SKM-1 (cell line): ENCODE results near the gene ANKS6.

Experiments used
- DNase-seq: peaks from one replicate; lab custom pipeline; 2025; ENCODE audit not compliant: unreplicated experiment; lab: John Stamatoyannopoulos, UW

The ANKS6 gene

DNA sequence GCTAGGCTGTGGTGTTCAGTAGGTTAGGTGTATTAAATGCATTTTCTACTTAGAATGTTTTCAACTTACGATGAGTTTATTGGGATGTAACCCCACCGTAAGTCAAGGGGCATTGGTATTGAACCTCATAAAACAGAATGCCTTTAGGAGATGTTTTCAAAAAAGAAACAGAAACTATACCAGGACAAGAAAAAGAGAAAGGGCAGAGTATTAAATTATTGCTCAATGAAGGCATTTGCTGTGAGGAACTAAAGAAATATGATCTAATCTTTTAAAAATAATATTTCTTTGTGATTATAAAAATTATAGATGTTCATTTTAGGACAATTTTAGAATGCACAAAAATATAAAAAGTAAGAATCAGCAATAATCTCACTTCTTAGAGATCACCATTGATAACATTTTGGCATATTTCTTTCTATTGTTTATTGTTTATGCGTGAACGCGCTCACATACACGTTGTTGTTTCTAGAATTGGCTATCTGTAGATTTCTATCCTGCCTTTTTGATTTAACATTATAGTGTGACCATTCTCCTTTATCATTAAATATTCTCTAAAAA lies 19.1 kb upstream of the ANKS6 start:
- no peak for DNase-seq

GRCh38 chr9:98811051-98811650 lies 14.8 kb upstream of the ANKS6 start:
- no peak for DNase-seq

DNA sequence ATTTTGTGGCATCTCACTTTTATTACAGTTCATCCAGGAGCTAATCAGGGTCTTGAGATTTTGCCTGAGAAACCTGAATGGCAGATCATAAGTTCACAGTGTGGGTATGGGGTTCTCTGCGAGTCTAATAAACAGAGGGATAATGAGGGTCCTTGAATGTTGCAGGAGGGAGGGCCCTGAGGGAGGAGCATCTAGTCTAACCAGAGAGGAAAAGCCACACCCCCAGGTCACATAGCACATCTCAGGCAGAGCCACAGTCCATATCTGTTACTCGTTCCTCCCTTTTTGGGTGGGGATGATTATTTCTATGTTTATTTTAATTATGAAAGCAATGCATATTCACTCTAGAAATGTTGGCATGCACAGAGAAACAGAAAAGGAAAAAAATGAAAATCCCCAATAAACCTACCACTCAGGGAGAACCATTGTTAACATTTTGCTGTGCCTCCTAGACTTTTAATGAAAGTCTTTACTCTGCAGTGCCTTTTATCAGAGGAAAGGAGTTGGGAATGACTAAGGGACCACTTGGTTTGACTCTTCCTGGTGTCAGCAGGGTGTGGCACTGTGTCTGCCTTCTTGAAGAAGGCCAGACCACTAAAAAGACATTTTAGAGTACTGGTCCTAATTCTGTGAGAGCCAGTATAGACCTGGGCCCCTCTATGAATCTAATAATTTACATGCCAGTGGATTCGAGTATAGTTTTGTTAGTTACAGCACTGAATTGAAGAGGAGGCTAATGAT lies 13.9 kb upstream of the ANKS6 start:
- no peak for DNase-seq

GRCh38 chr9:98809311-98810101 lies 13.2 kb upstream of the ANKS6 start:
- DNase-seq, result no peak

- DNase-seq, result no peak
These were observed 12.5 kb upstream of the ANKS6 start for GRCh38 chr9:98808875-98809274.

DNA sequence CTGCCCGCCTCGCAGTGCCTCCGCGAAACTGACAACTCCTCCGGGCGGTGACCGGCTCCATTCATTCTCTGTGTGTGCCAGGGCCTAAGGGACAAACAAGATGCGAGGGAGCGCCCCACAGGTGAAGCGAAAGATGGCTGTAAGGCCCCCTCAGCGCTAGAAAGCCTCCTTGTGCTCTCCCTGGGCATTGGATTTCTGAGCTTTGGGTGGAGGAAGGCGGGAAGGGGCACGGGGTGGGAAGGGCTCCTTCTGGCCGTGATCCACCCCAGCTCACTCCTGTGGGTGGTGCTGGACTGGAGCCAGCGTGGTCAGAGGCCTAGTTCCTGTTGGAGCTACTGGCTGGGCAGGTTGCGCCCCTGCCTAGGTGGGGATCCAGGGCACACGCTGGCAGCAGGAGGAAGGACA lies 12.1 kb upstream of the ANKS6 start:
- no peak for DNase-seq

DNA sequence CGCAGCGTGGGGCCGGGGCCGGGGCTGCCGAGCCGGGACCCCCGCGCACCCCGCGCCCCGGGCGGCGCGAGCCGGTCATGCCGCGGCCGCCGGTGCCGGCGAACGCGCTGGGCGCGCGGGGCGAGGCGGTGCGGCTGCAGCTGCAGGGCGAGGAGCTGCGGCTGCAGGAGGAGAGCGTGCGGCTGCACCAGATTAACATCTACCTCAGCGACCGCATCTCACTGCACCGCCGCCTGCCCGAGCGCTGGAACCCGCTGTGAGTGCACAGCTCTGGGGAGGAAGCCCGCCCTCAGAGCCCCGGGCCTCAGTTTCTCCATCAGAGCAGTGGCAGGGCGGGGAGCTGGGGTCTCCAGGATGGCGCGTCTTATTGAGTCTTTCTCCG lies 11.4 kb upstream of the ANKS6 start:
- DNase-seq, result no peak

DNA sequence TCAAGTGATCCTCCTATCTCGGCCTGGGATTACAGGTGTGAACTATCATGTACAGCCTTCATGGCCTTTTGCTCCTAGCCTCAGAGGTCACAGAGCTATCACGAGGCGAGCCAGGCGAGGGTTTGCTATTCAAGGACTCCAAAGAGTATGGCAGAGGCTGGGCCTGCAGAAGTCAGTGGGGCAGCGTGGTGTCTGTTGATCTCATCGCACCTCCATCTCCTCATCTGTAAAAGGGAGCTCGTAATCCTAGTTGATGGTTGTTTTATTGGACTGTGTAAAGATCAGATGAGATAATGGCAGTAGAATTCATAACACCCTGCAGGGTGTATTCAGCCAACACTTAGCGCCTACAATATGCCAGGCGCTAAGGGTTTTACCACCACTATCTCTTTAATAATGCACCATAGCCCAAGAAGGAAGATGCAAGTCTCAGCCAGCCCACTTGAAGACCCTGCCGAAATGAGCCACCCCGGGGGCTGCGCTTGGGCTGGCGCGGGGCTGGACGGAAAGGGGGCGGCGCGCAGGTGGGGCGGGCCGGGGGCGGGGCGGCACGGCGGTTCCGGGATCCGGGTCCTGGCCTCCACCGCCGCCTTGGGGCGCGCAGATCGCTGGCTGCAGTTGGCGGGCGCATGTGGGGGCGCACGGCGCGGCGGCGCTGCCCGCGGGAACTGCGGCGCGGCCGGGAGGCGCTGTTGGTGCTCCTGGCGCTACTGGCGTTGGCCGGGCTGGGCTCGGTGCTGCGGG lies 10.9 kb upstream of the ANKS6 start, which contains the start of gene GALNT12:
Gene GALNT12, plus strand, starts transcription at position 601 of the 744 bp plus-strand sequence. Its CDS starts 29 bp downstream, at position 630.
- DNase-seq, result no peak

DNA sequence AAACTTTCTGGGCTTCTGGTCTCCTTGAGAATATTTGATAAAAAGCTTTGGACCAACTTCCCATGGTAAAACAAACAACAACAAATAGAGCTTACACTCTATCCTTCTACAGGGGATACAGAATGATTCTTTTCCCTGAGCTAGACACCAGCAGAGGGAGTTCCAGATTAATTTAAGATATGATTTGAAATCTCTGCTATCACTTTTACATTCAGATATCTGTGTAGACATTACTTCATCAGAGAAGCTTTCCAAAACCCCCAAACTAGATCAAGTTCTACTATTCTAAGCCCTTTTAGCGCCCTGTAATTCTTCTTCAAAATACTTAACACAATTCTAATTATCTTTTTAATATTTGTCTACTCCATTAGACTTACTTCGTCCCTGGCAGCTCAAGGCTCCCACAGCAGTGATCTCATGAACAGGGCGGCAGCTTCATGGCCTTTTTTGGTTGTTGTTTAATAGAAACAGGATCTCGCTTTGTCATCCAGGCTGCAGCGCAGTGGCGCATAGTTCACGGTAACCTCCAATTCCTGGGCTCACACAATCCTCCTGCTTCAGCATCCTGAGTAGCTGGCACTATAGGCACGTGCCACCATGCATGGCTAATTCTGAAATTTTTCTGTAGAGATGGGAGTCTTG lies 10.2 kb upstream of the ANKS6 start:
- DNase-seq, result no peak

DNA sequence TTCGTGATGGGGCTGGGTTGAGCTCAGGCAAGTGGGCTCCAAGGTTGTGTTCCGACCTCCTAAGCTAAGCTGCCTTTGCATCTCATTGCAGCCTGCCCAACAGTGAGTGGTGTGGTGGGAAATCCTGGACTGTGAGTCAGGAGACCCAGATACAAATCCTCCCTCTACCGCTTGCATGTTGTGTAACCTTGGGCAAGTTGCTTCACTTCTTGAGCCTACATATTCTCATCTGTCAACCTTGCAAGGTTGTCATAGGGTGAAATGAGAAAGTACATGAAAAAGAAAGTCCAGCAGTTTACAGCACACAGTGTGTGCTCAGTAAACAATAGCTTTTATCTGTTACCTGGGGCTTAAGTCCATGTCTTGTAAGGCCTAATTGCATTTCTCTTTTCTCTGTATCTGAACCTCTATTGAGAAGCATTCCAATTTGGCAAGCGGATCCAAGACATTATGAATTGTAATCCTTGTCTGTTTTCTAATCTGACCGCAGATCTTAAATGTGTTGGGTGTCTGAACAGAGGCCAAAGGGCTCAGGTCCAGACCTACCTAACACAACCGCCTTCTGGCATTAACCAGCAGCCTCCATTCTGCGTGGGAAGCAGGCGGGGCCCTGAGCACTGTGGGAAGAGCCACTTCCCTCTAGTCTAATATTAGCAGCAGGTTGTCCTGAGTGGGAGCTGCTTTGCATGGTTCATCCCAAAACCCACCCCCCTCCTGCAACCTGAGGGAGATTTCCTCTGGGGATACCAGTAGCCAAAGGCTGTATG lies 9.3 kb upstream of the ANKS6 start:
- DNase-seq, result no peak

GRCh38 chr9:98804083-98804482 lies 7.7 kb upstream of the ANKS6 start:
- DNase-seq, result no peak

- no peak for DNase-seq
These were observed 5.6 kb upstream of the ANKS6 start for GRCh38 chr9:98801969-98802371.

DNA sequence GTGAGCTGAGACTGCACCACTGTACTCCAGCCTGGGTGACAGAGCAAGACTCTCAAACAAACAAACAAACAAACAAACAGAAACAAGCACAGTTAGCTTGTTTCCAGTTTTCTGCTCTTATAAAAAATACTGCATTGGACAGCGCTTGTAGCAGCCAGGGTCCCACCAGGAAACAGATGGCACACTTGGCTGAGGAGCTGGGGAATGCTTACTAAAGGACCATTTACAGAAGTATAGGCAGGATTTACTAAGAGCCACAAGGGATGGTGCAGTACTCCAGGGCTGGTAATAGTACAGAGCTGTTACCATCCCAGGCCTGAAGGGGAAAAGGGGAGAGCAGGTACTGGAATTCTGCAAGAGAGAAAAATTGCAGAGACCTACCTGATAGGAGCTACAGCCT lies 5.2 kb upstream of the ANKS6 start:
- no peak for DNase-seq

DNA sequence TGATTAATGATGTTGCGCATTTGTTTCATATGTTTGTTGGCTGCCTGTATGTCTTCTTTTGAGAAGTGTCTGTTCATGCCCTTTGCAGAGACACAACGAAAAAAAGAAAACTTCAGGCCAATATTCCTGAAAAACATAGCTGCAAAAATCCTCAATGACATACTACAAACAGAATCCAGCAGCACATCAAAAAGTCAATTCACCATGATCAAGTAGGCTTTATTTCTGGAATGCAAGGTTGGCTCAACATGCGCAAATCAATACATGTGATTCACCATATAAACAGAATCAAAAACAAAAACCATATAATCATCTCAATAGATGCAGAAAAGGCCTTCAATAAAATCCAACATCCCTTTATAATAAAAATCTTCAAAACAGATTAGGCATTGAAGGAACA lies 1.9 kb upstream of the ANKS6 start:
- DNase-seq, result no peak

GRCh38 chr9:98797491-98797890 lies 1.1 kb upstream of the ANKS6 start:
- DNase-seq, result no peak

GRCh38 chr9:98795970-98796363 lies 388 bp downstream of the ANKS6 start:
- DNase-seq, result no peak

- DNase-seq, result no peak
These were observed 930 bp downstream of the ANKS6 start for GRCh38 chr9:98795295-98795955.

DNA sequence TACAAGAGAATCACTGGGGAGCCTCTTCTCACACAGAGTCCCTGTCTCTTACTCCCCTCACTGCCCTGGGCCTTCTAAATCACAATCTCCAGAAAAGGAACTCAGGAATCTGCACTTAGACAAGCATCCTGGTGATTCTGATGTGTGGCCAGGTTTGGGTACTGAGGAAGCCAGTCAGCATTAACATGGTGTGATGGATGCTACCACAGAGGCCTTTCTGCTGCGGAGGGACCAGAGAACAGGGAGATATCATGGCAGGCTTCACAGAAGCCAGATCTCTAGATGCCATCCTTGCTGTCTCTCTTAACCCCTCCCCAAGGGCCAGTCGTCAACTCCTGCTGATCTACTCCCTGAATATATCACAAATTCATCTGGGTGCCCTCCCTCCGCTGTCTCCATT lies 1.6 kb downstream of the ANKS6 start:
- DNase-seq, result no peak

DNA sequence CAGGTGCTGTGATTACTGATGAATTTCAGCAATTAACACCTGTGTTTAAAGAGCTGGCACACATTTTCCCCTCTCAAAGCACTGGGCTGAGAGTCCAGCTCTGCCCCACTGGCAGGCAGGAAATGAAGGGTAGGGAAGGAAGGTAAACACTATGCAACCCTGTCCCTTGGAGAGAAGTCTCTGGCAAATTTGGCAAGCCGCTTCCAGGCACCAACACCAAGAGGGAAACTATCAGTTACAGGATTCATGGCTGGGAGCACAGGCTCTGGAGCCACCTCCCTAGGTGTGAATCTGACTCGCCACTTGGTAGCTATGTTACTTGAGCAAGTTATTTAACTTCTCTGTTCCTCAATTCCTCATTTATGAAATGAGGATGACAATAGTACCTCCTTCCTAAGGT lies 3.3 kb downstream of the ANKS6 start:
- no peak for DNase-seq
